Colonic mucosa (tissue), 4 donors: ENCODE data around the gene PARK7. TPM values are rescaled to one million over a fixed set of nuclear protein-coding genes. Genes with fewer than 3 reads are reported as not detected.
A peak's percentile ranks its signal among the peaks of the same experiment; 100 is the strongest.
"Not testable (repeated sequence)": the region's sequence is repeated elsewhere in the genome, so short reads cannot be mapped to it uniquely, and the experiment has no call there.

Experiments
- DNase-seq: peaks from one replicate; pipeline ENCODE4 v3.0.0-alpha.2; 2020
- H3K27ac ChIP-seq: fragments of 200-600 bp; one replicate; pipeline ENCODE4 v1.8.0; 2021
- H3K27me3 ChIP-seq: fragments of 200-600 bp; one replicate; pipeline ENCODE4 v1.8.0; 2021
- H3K36me3 ChIP-seq: fragments of 200-600 bp; one replicate; pipeline ENCODE4 v1.8.0; 2021
- H3K4me1 ChIP-seq: fragments of 200-600 bp; one replicate; pipeline ENCODE4 v1.8.0; 2021; ENCODE audit warnings: mild to moderate bottlenecking
- H3K4me3 ChIP-seq: fragments of 200-600 bp; one replicate; pipeline ENCODE4 v1.8.0; 2021
- H3K9ac ChIP-seq, 2 donors: one replicate each; pipeline ENCODE4 v1.7.0; 2013; ENCODE audit warnings: control low read depth in 2 of 2, low read depth in 2 of 2, low read length in 2 of 2
- H3K9me3 ChIP-seq: fragments of 200-600 bp; one replicate; pipeline ENCODE4 v1.8.0; 2021
- intact Hi-C: fragments of 100-400 bp; cut with DNase I; formaldehyde crosslinking; loops from one replicate; pipeline ENCODE4 v1.14.1; 2022
- total RNA-seq, 2 donors: library from RNA; stranded (reverse); fragmentation: NEBNext Ultra II Directional in 1 of 2; extraction: Animal tissue kit (Norgen Biotek cat#: 25700) in 1 of 2; gene quantifications; one replicate each; pipeline ENCODE4 v1.2.1, GENCODE V29; 2021
- TF ChIP-seq, protein P1 (sequence below): fragments of 200-600 bp; IDR thresholded peaks from one replicate; pipeline ENCODE4 v1.8.0; 2022; ENCODE audit warnings: antibody characterized with exemption, mild to moderate bottlenecking
- donor health status: healthy.
- donor health status: DM: no; HTN: no; CAD: no.
- donor health status: DM: no; HTN: no; CAD: no.

The PARK7 gene
- total RNA-seq, 2 donors from 2014 or later = 184 to 330 TPM

DNA sequence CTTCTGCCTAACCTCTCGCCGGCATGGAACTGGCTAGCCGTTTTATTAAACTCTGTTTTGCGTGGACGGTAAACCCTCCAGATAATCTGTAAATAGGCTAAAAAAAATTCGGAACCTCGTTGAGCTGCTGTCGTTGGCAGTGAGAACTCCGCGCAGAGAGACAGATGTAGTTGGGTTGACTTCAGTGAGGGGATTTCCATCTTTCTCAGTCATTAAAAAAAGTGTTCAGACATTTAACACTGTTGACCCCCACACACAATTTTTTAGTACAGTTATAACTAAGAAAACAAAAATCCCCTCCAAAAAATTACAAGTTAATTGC is 464 bp downstream of the PARK7 start:
- TF ChIP-seq, protein P1, sequence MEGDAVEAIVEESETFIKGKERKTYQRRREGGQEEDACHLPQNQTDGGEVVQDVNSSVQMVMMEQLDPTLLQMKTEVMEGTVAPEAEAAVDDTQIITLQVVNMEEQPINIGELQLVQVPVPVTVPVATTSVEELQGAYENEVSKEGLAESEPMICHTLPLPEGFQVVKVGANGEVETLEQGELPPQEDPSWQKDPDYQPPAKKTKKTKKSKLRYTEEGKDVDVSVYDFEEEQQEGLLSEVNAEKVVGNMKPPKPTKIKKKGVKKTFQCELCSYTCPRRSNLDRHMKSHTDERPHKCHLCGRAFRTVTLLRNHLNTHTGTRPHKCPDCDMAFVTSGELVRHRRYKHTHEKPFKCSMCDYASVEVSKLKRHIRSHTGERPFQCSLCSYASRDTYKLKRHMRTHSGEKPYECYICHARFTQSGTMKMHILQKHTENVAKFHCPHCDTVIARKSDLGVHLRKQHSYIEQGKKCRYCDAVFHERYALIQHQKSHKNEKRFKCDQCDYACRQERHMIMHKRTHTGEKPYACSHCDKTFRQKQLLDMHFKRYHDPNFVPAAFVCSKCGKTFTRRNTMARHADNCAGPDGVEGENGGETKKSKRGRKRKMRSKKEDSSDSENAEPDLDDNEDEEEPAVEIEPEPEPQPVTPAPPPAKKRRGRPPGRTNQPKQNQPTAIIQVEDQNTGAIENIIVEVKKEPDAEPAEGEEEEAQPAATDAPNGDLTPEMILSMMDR = no peak
- Histone ChIP-seq H3K27ac (peak overlapping the region; percentile 89), H3K4me1 (peaks cover 11% of the 10 kb centered on the region), H3K27me3 (no peaks in the 10 kb centered on the region), H3K36me3 (no peaks in the 10 kb centered on the region), H3K9me3 (no peaks in the 10 kb centered on the region), H3K4me3 (peak overlapping the region; percentile 89), H3K9ac (peak overlapping the region; percentile 76 to 87)
- DNase-seq = no peak
- intact Hi-C loops = no loop called here

DNA sequence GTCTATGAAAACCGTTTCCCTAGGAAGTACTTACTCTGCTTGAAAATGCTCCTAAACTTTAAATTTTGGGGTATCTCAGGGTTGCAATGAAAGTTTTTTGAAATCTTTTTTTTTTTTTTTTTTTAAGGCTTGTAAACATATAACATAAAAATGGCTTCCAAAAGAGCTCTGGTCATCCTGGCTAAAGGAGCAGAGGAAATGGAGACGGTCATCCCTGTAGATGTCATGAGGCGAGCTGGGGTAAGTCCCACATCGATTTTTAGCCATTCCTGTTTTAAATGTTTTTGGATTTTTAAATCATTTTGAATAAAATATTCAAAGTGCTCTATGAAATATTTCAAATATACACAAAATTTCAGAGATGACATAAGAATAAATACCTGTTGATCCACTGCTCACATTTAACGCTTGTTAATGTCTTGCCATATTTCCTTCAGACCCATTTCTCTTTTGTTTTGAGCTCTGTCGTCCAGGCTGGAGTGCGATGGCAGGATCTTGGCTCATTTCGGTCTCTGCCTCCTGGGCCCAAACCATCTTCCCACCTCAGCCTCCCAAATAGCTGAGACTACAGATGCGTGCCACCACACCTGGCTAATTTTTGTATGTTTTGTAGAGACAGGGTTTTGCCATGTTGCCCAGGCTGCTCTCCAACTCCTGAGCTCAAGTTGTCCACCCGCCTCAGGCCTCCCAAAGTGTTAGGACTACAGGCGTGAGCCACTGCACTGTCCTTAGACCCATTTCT is 1.3 kb downstream of the PARK7 start:
- TF ChIP-seq, protein P1 = no peak
- Histone ChIP-seq H3K9ac (peak overlapping the region in 1 of 2 donors; percentile 76), H3K4me1 (peaks cover 11% of the 10 kb centered on the region), H3K36me3 (no peaks in the 10 kb centered on the region), H3K27ac (no peak overlapping the region), H3K4me3 (peak overlapping the region; percentile 89), H3K9me3 (no peaks in the 10 kb centered on the region), H3K27me3 (no peaks in the 10 kb centered on the region)
- no peak for DNase-seq
- intact Hi-C loops = no loop called here

DNA sequence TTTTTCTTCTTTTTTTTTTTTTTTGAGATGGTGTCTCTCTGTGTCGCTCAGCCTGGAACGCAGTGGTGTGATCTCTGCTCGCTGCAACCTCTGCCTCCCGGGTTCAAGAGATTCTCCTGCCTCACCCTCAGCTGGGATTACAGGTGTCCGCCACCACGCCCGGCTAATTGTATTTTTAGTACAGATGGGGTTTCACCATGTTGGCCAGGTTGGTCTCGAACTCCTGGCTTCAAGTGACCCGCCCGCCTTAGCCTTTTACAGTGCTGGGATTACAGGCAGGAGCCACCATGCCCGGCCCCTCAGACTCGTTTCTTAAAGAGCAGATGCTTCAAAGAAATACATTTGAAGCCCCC is 1.8 kb downstream of the PARK7 start:
- DNase-seq, intact Hi-C loops: not testable (repeated sequence)
- peaks cover 11% of the 10 kb centered on the region for H3K4me1 ChIP-seq

DNA sequence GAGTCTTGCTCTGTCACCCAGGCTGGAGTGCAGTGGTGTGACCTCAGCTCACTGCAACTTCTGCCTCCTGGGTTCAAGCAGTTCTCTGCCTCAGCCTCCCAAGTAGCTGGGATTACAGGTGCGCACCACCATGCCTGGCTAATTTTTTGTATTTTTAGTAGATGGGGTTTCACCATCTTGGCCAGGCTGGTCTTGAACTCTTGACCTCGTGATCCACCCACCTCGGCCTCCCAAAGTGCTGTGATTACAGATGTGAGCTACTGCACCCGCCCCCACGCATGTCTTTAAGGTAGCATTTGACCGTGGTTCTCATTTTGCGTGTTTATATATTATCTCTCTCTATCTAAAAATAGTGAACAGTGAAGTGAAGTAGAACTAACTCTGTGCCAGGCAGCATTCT is 2.3 kb downstream of the PARK7 start:
- H3K36me3 ChIP-seq, H3K4me3 ChIP-seq, H3K27ac ChIP-seq, H3K9ac ChIP-seq, H3K9me3 ChIP-seq, H3K27me3 ChIP-seq, DNase-seq, intact Hi-C loops: not testable (repeated sequence)
- peaks cover 11% of the 10 kb centered on the region for H3K4me1 ChIP-seq

More for the DNA sequence above, 1.8 kb downstream of the PARK7 start:
- not testable (repeated sequence) for H3K27me3 ChIP-seq, H3K9me3 ChIP-seq, H3K9ac ChIP-seq, H3K4me3 ChIP-seq, H3K36me3 ChIP-seq, H3K27ac ChIP-seq

DNA sequence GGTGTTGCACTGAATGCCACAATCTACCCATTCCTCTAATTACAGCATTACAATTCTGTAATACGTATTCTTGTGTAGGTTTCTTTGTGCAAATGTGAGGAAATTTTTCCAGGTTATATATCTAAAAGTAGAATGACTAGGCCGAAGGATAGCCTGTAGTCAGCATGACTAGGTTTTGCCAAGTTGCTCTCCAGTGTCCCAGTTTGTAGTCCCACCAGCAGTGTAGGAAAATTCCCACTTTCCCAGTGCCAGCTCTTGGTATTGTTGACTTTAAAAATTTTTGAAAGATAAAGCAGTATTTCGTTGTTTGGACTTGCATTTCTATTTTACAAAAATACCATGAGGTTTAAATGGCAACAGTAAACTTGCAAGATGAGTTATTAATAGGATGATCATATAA is 3.0 kb downstream of the PARK7 start:
- Histone ChIP-seq H3K27ac (no peak overlapping the region), H3K4me1 (peaks cover 11% of the 10 kb centered on the region), H3K9ac (no peak overlapping the region), H3K4me3 (no peak overlapping the region), H3K27me3 (no peaks in the 10 kb centered on the region), H3K36me3 (no peaks in the 10 kb centered on the region), H3K9me3 (no peaks in the 10 kb centered on the region)
- no peak for DNase-seq
- TF ChIP-seq, protein P1 = no peak
- intact Hi-C loops = no loop called here

DNA sequence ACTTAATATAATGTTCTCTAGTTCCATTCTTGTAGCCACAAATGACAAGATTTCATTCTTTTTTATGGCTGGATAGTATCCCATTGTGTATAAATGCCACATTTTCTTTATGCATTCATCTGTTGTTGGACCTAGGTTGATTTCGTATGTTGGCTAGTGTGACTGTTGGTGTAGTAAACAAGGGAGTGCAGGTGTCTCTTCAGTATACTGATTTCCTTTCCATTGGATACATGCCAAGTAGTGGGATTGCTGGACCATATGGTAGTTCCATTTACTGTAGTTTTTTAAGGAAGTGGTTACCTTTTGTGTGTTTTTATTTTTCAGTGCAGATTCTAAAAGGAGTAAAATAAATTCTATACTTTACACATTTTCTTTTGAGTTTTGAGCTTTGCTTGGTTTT is 5.7 kb downstream of the PARK7 start:
- TF ChIP-seq, protein P1 = no peak
- H3K4me1 ChIP-seq = peaks cover 10% of the 10 kb centered on the region
- DNase-seq = no peak
- no peak overlapping the region for H3K27ac ChIP-seq
- H3K9me3 ChIP-seq = no peaks in the 10 kb centered on the region
- no peaks in the 10 kb centered on the region for H3K27me3 ChIP-seq
- H3K9ac ChIP-seq = no peak overlapping the region
- H3K36me3 ChIP-seq = peaks cover 8% of the 10 kb centered on the region
- no peak overlapping the region for H3K4me3 ChIP-seq
- intact Hi-C loops = no loop called here
